ENCODE results near the gene PPL. TPM values are rescaled to one million over a fixed set of nuclear protein-coding genes. Genes with fewer than 3 reads are reported as not detected.
A peak's percentile ranks its signal among the peaks of the same experiment; 100 is the strongest.

PPL gene
- total RNA-seq, 4 donors from 2014 or later: 28.7 to 84.2 (median 53.0) TPM

DNA sequence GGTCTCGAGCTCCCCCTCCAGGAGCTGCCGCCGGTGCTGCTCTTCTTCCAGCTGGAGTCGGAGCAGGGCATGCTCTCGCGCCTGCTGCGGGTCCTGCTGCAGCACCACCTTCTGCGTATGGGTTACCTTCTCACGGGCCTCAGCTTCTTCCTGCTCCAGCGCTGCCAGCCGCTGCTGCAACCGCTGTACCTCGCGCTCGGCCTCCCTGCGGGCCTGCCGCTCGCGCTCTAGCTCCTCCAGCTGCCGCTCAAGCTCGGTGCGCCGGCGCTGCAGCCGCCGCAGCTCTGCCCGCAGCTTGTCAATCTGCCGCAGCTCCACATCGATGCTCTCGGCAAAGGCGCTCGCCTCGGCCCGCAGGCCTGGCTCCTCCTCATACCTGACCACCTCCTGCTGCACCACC, 52.7 kb downstream of the PPL start:
- peaks cover 0 to 97% (median 3%) of the 10 kb centered on the region in 3 donors for H3K36me3 ChIP-seq
- no peak for TF ChIP-seq POLR2A (IDR thresholded peaks at IDR 0.05)
- TF ChIP-seq, protein P1, sequence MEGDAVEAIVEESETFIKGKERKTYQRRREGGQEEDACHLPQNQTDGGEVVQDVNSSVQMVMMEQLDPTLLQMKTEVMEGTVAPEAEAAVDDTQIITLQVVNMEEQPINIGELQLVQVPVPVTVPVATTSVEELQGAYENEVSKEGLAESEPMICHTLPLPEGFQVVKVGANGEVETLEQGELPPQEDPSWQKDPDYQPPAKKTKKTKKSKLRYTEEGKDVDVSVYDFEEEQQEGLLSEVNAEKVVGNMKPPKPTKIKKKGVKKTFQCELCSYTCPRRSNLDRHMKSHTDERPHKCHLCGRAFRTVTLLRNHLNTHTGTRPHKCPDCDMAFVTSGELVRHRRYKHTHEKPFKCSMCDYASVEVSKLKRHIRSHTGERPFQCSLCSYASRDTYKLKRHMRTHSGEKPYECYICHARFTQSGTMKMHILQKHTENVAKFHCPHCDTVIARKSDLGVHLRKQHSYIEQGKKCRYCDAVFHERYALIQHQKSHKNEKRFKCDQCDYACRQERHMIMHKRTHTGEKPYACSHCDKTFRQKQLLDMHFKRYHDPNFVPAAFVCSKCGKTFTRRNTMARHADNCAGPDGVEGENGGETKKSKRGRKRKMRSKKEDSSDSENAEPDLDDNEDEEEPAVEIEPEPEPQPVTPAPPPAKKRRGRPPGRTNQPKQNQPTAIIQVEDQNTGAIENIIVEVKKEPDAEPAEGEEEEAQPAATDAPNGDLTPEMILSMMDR (IDR thresholded peaks at IDR 0.05): no peak
- H3K4me1 ChIP-seq: no peaks in the 10 kb centered on the region
- no peaks in the 10 kb centered on the region for H3K27me3 ChIP-seq
- no peaks in the 10 kb centered on the region for H3K9me3 ChIP-seq
- H3K4me3 ChIP-seq: no peak overlapping the region
- H3K27ac ChIP-seq: no peak overlapping the region
- peak in 1 of 3 donors; percentile 48 for DNase-seq

DNA sequence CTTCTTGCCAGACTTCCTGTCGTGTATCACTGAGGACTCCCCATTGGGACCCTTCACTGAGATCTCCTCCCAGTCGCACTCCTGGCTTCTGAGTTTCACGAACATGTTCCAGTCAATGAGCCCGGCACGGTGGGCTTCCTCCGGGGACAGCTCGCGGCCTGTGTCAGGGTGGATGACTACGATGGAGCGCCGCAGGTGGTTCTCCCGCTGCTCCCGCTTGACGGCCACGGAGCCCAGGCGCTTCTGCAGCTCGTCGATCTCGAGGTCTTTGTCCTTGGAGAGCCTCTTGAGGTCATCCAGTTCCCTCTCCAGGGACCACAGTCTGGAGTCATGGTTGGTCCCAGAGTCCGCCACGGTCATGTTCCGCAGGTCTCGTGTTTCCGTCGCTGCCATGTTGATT, 53.4 kb downstream of the PPL start:
- Histone ChIP-seq H3K36me3 (peaks cover 0 to 100% (median 3%) of the 10 kb centered on the region in 3 donors), H3K9me3 (no peaks in the 10 kb centered on the region), H3K27ac (no peak overlapping the region), H3K27me3 (no peaks in the 10 kb centered on the region), H3K4me3 (no peak overlapping the region), H3K4me1 (no peaks in the 10 kb centered on the region)
- TF ChIP-seq, protein P1 (IDR thresholded peaks at IDR 0.05): no peak
- no peak for TF ChIP-seq POLR2A (IDR thresholded peaks at IDR 0.05)
- DNase-seq: no peak

DNA sequence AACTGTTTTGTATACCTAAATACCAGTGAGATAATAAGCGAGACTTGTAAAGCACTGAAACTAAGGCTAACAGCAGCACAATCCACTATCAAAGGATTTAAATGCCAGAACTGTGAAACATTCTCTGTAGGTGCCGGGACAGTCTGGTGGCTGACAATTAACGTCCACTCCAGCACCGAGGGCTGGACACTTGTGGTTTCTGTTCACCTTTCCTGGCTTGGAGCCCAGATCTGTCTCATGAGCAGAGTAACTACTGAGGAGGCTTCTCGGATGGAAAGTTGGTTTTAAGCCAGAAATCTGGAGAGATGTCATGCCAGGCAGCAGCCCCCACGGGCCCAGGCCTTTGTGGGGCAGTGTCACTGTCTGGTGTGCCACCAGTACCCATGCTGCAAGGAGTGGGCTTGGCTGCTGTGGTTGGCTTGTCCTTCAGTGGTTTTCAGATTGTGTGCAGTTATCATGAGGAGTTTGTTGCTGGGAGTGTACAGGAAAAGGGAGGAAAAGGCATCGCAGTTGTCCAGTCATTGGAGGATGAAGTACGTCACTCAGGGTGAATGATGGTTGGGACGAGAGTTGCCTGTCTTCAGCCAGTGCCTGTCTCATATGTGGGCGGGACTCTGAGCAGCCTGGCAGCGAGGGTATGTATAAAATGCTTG, 54.2 kb downstream of the PPL start:
- no peak for DNase-seq
- Histone ChIP-seq H3K4me1 (no peaks in the 10 kb centered on the region), H3K27ac (no peak overlapping the region), H3K9me3 (no peaks in the 10 kb centered on the region), H3K27me3 (no peaks in the 10 kb centered on the region), H3K4me3 (no peak overlapping the region), H3K36me3 (peaks cover 0 to 100% (median 3%) of the 10 kb centered on the region in 3 donors)
- TF ChIP-seq, protein P1 (IDR thresholded peaks at IDR 0.05): no peak
- TF ChIP-seq POLR2A (IDR thresholded peaks at IDR 0.05): no peak

DNA sequence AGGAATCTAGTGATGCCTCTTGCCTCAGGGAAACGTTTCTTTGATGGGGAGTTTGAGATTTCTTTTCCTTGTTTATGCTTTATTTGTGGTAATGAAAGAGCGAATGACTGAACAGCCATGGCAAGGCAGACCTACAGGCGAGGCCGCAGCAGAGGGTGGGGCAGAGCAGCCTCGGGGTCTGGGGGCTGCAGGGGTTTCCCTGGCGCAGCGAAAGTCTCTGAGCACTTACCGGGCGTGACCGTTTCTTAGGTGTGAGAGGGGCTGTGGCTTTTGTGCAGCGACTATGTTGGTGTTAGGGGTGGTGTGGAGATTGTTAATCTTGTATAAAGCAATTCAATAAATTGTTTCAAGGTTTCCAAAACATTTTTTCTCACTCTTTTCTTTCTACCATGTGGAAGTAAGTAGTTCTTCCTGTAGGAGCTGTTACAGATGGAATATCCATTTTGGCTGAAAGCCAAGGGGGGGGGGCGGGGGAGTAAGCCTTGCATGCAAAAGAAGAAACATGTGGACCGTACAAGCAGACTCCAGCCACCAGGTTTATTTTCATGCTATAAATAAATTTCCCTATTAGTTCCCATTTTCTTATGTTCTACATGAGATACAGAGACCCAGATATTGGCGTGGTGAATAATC, 54.8 kb downstream of the PPL start:
- no peak for DNase-seq
- Histone ChIP-seq H3K27me3 (no peaks in the 10 kb centered on the region), H3K9me3 (no peaks in the 10 kb centered on the region), H3K4me3 (no peak overlapping the region), H3K36me3 (peaks cover 0 to 100% (median 3%) of the 10 kb centered on the region in 3 donors), H3K27ac (no peak overlapping the region), H3K4me1 (no peaks in the 10 kb centered on the region)
- TF ChIP-seq, protein P1 (IDR thresholded peaks at IDR 0.05): no peak
- no peak for TF ChIP-seq POLR2A (IDR thresholded peaks at IDR 0.05)

DNA sequence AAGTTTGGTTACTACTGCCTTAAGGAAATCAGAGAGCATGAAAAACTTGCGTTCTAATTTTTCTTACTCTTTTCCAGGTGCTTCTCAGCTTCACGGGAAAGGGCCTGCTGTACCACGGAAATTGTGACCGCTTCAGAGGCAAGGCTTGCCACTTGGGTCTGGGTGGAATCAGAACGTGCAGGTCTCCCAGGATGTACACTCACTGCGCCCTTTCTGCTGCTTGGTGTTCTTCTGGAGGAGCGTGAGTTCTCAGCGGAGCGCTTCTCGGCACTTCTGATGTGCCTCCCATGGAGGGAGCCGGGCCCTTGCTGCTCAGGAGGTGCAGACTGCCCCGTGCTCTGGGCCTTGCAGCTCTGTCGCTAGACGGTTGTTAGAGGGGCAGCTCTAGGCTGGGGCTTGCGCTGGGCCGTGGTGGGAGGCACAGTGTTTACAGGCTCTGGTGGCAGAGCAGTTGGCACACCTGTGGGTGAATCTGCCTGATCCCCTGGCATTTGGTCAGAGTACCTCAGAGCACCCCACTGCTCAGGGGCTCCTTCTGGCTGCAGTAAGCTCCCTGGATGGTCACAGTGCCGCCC, 56.9 kb downstream of the PPL start:
- H3K27ac ChIP-seq: no peak overlapping the region
- no peaks in the 10 kb centered on the region for H3K27me3 ChIP-seq
- no peak for DNase-seq
- no peak for TF ChIP-seq POLR2A (IDR thresholded peaks at IDR 0.05)
- no peak overlapping the region for H3K4me3 ChIP-seq
- H3K9me3 ChIP-seq: no peaks in the 10 kb centered on the region
- no peaks in the 10 kb centered on the region for H3K4me1 ChIP-seq
- H3K36me3 ChIP-seq: peaks cover 0 to 92% (median 3%) of the 10 kb centered on the region in 3 donors

DNA sequence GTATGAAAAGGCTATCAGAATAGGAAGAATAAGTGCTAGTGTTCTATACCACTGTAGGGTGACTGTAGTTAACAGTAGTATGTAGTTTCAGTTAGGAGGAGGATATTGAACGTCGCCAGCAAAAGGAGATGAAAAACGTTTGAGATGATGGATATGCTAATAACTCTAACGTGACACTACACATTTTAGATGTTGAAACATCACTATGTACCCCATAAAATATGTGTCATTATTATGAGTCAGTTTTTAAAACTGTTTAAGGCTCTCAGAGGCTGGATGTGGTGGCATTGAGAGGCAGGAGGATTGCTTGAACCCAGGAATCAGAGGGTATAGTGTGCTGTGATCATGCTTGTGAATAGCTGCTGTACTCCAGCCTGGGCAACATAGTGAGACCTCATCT, 57.9 kb downstream of the PPL start:
- Histone ChIP-seq H3K9me3 (no peaks in the 10 kb centered on the region), H3K4me3 (no peak overlapping the region), H3K27ac (no peak overlapping the region), H3K36me3 (peaks cover 0 to 92% (median 3%) of the 10 kb centered on the region in 3 donors), H3K4me1 (no peaks in the 10 kb centered on the region), H3K27me3 (no peaks in the 10 kb centered on the region)
- DNase-seq: no peak
- TF ChIP-seq, protein P1 (IDR thresholded peaks at IDR 0.05): no peak
- TF ChIP-seq POLR2A (IDR thresholded peaks at IDR 0.05): no peak

All from Peyer's patch (tissue), 4 donors.